GM12865 (cell line): ENCODE data around the gene TECPR2.

ENCODE experiments used
- DNase-seq: peaks from one replicate; pipeline ENCODE4 v3.0.0; 2010; ENCODE audit warnings: low read depth
- H3K4me3 ChIP-seq: 2 replicates; pipeline ENCODE4 v1.5.1; 2011; ENCODE audit warnings: mild to moderate bottlenecking, low read depth, low read length, control low read depth
- CTCF ChIP-seq: IDR thresholded peaks from 2 replicates; pipeline ENCODE4 v1.5.1; 2011; ENCODE audit warnings: low read length, control low read depth, low read depth, inconsistent platforms; ENCODE audit not compliant: insufficient read depth; ENCODE audit errors: missing control alignments

Gene TECPR2

GRCh38 chr14:102394717-102395375, 32.1 kb downstream of the TECPR2 start:
- TF ChIP-seq CTCF = no peak
- H3K4me3 ChIP-seq = no peak overlapping the region
- DNase-seq = no peak

DNA sequence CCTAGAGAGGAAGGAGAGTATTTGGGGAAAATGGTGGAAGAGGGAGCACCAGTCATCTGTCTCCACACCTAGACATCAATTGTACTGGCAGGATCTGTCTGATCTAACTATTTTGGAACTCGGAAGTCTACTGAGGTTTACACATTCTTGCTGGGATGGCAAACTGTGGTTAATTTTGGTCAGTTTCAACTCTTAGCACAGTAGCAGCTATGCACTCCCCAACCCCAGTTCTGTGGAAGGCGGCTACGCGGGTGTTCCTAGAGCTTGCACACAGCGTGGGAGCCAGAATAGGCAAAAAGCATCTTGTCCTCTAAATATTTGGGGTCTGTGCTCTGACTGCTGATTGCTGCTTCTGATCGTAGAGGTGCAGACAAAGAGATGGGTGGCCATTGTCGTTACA, 33.8 kb downstream of the TECPR2 start:
- TF ChIP-seq CTCF = no peak
- no peak for DNase-seq
- H3K4me3 ChIP-seq = no peak overlapping the region

- no peak overlapping the region for H3K4me3 ChIP-seq
- TF ChIP-seq CTCF = no peak
- DNase-seq = no peak
Measured at GRCh38 chr14:102403028-102403427, 40.3 kb downstream of the TECPR2 start.

DNA sequence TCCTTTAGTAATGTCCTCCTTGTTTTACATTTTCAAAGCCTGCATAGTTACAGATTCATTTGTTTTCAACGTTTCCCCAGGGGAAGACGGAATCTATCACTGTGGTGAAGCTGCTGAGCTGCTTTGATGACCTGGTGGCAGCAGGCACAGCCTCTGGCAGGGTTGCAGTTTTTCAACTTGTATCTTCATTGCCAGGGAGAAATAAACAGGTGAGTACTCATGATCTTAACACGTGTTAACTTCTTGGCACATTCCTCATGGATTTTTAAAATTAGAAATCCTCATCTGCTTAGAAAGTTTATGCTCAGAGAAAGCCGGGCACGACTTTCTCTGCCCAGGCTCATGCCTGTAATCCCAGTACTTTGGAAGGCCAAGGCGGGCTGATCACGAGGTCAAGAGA, 44.5 kb downstream of the TECPR2 start:
- no peak for DNase-seq
- no peak overlapping the region for H3K4me3 ChIP-seq
- no peak for TF ChIP-seq CTCF

DNA sequence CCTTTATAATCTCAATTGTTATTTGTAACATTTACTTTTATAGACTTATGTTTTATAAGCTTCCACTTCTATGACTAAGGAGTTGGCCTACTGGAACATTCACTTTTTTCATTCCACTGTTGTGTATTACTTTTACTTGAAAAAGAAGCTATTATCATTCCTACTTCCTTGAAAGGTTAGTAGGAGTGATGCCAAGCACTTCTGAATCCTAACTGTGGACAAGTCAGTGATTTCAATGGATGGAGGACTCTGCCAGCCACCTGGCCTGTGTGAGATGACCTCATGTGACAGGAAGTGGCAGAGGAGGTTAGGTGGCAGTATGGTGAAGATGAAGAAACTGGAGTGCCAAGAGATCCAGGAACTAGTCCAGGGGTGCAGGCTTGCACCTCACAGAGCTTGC, 46.0 kb downstream of the TECPR2 start:
- TF ChIP-seq CTCF = no peak
- H3K4me3 ChIP-seq = no peak overlapping the region
- DNase-seq = no peak

DNA sequence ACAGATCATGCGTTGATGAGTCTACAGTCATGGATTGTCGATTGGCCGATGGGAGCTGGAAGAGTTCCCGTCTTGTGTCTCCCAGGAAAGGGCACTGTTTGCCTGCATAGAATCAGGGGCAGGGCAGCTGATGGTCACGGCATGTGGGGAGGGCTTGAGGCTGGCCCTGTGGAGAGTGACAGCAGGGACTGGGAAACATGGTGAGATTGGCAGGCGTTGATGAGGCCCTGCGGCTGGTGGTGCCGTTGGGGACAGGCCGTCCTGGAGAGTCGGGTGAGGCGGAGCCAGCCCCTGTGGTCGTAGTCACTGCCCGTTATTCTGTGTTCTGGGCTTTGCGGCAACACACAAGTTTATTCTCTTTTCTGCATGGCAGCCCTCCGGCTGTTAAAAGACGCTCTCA, 52.9 kb downstream of the TECPR2 start:
- no peak for TF ChIP-seq CTCF
- no peak for DNase-seq
- no peak overlapping the region for H3K4me3 ChIP-seq

GRCh38 chr14:102417001-102417431, 54.3 kb downstream of the TECPR2 start:
- no peak overlapping the region for H3K4me3 ChIP-seq
- no peak for DNase-seq
- TF ChIP-seq CTCF = no peak
